Hypothalamus (tissue), 51 donors: ENCODE data around the gene COMMD1.
"Not testable (repeated sequence)": the region's sequence is repeated elsewhere in the genome, so short reads cannot be mapped to it uniquely, and the experiment has no call there.

Experiments used
- DNase-seq, 51 donors: peaks; one replicate each; lab custom pipeline; 2025; lab: John Stamatoyannopoulos, UW

COMMD1 gene

DNA sequence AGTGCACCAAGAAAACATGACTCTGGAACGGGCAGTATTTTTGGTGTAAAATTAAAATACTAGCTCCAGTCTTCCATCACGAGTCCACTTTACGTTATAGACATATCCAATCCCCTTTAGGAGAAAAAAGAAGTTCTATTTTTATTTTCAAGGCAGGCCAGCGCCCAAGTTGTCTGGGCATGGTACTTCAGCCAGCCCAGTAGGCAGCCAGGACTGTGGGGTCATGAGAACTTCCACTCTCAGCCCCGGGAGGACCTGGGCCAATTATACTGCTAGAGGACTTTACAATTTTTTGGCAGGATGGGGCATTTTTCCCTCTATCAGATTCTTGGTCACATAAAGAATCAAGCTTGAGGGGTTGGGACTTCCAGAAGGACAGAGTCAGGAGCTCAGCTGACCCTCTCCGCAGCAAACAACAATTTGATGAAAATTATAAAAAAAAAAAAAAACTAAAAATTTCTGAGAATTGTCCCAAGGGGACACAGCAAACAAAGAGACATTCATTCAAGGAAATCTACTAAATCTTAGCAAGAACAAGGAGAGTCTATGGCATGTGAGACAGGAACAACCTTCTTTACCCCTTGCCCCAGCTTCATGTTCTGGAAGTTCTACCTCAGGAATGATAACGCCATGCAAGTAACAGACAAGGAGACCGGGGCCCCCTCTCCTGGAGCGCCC lies 253.1 kb downstream of the COMMD1 start:
- peak in 8 of 51 donors; percentile 1 to 29 (median 12) for DNase-seq

DNA sequence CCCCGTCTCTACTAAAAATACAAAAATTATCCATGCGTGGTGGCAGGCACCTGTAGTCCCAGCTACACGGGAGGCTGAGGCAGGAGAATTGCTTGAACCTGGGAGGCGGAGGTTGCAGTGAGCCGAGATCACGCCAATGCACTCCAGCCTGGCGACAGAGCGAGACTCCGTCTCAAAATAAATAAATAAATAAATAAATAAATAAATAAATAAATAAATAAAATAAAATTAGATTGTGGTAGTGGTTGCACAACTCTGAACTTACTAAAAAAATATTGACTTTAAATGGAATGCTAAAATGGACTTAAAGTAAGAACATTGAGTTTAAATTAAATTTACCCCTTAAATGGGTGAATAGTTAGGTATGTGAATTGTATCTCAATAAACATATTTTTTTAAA lies 255.2 kb downstream of the COMMD1 start:
- DNase-seq: not testable (repeated sequence)

DNA sequence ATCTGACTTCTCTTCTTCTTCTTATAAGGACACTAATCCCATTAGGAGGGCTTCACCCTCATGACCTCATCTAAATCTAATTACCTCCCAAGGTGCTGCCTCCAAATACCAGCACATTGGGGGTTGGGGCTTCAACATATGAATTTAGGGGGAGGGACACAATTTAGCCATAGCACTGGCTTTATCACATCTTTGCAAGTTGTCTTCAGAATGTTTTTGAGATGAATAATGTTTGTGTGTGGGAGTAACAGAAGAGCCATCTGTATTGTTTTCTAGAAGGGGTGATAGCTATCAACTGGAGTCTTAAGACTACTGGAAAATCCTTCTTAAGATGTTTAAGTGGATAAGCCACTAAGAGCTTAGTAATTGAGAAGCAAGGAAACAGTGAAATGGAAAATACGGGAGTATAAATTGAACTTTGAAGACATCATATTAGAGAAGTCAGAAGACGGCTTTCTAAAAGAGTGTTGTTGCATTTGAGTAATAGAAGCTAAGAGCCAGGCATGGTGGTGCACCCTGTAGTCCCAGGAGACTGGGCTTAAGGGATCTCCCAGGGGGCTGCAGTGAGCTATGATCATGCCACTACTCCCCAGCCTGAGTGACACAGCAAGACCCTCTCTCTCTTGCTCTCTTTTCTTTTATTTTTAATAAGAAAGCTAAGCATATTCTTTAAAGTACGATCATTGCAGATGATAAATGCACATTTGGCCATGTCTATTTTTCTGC lies 257.8 kb downstream of the COMMD1 start:
- no peak for DNase-seq

DNA sequence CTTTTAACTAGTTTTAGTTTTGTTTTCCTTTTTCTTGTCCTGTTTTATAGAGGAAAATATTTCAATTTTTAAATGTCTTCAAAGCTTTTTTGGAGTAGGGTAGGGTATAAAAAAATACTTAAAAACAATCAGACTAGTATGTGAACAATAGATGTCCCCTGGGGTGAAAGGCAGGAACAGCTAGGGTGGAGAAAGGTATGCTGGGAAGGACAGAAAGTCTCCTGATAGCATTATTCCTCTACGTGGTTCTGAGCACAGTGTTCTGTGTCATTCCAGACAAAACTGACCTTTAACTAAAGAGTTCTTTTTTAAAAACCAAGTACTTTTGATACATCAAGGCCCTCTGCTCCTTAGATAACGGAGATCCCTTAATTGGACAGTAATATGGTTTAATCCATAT lies 258.4 kb downstream of the COMMD1 start:
- no peak for DNase-seq

DNA sequence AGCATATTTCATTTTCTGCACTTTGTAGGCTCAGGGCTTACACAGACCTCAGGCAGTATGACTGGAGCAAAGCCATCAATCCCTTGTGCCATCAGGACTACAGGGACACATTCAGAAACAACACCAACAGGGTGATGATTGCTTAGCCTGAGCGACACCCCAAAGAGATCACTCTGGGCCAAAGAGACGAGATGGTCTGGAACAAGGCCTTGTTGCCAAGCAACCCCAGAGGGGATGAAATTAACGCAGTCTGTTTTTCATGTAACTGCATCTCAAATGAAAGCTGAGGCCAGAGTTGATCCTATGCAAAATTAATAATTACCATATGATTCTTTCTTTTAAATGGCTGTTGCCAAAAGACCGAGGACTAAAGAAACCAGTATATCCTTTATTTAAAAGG lies 270.3 kb downstream of the COMMD1 start:
- peak in 8 of 51 donors; percentile 3 to 40 (median 22) for DNase-seq

DNA sequence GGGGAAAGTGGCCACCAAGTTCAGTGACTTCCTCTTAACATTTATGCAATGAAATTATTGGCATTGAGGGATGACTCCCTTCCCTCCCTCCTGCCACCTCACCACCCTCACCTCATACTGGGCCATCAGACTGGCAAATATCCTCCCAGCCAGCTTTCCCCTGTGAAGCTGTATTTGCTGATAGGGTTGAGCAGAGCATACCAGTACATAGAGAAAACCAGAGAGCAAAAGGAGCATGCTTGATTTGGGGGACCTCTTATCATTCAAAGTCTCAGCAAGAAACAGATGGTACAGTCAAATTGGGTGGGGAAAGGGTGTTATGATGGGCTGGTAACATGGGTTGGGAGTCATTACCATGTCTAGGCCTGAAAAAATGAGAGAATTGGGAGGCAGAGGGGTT lies 271.3 kb downstream of the COMMD1 start:
- no peak for DNase-seq

DNA sequence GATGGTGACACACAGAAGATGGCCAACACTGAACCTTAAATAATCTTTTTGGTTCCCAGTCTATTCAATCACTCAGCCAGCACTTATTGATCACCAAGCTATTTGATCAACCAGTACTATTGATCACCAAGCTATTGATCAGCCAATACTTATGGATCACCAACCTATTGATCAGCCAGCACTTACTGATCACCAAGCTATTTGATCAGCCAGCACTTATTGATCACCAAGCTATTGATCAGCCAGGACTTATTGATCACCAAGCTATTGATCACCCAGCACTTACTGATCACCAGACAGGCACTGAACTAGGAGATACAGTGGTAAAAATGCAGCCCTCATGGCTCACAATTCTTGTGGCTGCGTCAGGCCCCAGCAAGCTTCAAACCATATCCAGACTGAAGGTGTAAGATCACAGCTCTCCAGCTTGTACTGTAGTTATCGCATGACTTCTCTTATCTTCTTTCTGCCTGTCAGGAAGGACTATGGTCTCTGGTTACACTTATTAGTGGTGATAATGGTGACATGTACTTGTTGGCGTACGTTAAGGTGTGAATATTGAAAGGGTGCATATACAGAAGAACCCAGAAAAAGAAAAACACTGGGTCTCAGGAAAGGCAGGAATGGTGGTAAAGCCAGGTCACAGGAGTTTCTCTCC lies 272.0 kb downstream of the COMMD1 start:
- no peak for DNase-seq

DNA sequence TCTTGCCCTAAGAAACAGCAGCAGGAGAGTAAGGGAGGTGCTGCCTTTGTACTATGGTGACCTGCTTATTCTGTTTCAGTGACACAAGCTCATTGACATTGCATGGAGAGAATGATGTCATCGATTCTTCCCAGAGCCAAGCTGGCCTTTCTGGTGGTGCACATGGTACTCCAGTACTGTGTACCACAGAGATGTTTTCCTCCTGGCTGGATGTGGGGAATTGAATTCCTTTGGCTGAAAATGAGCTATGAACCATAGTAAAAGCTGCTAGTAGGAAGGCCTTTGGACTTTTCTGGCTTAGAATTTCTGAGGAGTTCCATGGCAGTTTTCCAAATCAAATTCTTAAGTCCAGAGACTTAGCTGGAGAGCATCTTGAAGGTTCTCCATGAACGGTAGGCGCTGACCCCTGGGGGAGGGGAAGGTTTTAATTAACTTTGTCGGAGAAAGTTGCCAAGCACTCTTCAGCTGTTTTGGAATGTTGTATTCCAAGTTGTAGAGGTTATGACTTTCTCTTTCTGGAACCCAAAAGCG lies 273.3 kb downstream of the COMMD1 start:
- DNase-seq: peak in 2 of 51 donors; percentile 10 to 17

DNA sequence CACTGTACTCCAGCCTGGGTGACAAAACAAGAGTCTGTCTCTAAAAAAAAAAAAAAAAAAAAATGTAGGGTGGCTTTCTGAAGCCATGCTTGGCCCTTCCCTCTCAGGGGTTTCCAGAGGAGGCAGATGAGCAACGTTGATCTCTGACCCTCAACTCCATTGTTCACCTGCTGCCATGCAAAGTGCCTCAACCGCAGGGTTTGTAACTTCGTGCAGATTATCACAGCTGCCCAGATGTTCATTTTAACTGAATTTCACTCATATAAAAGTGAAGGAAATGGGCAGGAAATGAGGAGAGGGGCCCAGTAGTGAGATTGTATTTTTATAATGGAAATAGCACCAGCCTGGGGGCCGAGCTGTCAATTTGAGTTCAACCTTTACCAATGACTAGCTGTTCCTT lies 275.5 kb downstream of the COMMD1 start:
- DNase-seq: no peak

DNA sequence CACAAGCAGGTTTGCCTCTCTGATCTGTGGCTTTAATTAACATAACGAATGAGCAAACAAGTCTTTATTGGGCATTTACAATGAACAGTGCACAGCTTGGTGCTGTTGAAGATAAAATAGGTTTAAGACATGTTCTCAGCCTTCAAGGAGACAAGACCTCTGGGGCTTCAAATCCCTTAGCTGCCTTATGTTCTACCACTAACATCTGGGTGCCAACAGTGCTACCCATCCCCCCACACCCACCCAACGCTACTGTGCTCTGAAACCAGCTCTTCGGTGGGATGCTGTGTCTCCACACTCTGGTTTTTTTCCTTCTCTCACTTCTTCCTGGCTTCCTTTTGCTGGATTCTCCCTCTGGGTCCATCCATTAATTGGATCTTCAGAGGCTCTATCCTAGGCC lies 276.4 kb downstream of the COMMD1 start:
- no peak for DNase-seq

DNA sequence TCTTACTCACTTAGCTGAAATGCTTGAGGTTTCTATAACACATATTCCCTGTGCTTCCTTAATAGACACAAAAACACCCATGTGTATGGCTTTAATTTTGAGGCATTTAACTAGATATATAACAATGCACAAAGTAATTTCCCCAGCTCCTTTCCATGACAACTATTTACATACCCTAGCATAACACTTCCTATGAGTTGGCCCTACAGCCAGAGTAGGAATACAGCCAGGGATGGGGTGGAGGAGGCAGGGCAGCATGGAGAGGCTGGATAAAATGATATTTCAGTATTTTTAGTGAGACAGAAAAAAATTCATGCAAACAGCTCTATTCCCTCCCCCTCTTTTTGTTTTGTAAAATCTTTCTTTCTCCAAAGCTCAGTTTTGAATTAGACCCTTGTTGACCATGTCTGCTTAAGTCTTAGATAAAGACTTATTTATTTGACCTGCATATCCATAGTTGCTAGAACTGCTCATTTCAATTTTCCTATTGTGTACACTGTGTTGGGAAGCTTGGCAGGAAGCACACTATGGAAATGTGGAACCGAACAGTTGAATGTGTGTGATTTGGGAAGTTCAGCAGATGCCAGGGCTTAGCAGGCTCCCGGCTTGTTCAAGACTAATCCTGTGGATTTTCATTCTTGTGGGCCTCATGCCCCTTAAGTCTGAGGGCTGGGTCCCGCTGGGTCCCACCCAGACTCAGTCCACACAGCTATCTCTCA lies 279.2 kb downstream of the COMMD1 start:
- no peak for DNase-seq
